ENCODE data around the gene PPDPF.
"Not testable (repeated sequence)": the region's sequence is repeated elsewhere in the genome, so short reads cannot be mapped to it uniquely, and the experiment has no call there.

The PPDPF gene

DNA sequence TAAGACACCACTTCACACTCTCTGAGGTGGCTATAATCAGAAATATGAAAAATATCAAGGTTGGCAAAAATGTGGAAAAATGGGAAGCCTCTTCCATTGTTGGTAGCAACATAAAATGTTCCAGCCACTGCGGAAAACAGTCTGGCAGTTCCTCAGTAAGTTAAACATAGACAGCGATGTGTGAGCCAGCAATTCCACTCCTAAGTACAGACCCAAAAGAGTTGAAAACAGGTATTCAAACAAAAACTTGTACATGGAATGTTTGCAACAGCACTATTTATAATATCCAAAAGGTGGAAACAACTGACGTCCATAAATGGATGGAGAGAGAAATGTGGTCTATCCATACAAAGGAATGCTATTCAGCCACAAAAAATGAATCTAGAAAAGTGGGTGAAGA is 7.4 kb upstream of the PPDPF start:
- Histone ChIP-seq H3K36me3 (ENCODE audit: control insufficient read depth, insufficient read depth, low read length) (no peaks in the 10 kb centered on the region), H3K4me1 (ENCODE audit: control insufficient read depth, insufficient read depth, low read length, poor library complexity, severe bottlenecking) (no peaks in the 10 kb centered on the region), H3K9me3 (ENCODE audit: control insufficient read depth, low read length) (no peaks in the 10 kb centered on the region), H3K27ac (ENCODE audit: low read depth, low read length, severe bottlenecking) (no peak overlapping the region), H3K4me3 (ENCODE audit: extremely low read depth, insufficient read depth, low read length, poor library complexity, severe bottlenecking) (no peak overlapping the region)
- 93 to 100% methylated on average over 2 of the region's 3 CpGs for WGBS, 2 experiments (ENCODE audit: insufficient coverage in 2 of 2)

DNA sequence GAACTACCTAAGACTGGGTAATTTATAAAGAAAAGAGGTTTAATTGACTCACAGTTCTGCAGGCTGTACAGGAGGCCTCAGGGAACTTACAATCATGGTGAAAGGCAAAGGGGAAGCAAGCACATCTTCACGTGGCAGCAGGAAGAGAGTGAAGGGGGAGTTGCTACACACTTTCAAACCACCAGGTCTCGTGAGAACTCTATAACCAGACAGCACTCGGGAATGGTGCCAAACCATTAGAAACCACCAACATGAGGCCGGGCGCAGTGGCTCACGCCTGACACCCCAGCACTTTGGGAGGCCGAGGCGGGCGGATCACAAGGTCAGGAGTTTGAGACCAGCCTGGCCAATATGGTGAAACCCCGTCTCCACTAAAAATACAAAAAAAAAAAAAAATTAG is 6.0 kb upstream of the PPDPF start:
- WGBS, 2 experiments (ENCODE audit: insufficient coverage in 2 of 2): 71 to 80% methylated on average over 3 to 8 of the region's 10 CpGs
- not testable (repeated sequence) for H3K9me3 ChIP-seq (ENCODE audit: control insufficient read depth, low read length); H3K36me3 ChIP-seq (ENCODE audit: control insufficient read depth, insufficient read depth, low read length); H3K4me1 ChIP-seq (ENCODE audit: control insufficient read depth, insufficient read depth, low read length, poor library complexity, severe bottlenecking); H3K27ac ChIP-seq (ENCODE audit: low read depth, low read length, severe bottlenecking); H3K4me3 ChIP-seq (ENCODE audit: extremely low read depth, insufficient read depth, low read length, poor library complexity, severe bottlenecking)

DNA sequence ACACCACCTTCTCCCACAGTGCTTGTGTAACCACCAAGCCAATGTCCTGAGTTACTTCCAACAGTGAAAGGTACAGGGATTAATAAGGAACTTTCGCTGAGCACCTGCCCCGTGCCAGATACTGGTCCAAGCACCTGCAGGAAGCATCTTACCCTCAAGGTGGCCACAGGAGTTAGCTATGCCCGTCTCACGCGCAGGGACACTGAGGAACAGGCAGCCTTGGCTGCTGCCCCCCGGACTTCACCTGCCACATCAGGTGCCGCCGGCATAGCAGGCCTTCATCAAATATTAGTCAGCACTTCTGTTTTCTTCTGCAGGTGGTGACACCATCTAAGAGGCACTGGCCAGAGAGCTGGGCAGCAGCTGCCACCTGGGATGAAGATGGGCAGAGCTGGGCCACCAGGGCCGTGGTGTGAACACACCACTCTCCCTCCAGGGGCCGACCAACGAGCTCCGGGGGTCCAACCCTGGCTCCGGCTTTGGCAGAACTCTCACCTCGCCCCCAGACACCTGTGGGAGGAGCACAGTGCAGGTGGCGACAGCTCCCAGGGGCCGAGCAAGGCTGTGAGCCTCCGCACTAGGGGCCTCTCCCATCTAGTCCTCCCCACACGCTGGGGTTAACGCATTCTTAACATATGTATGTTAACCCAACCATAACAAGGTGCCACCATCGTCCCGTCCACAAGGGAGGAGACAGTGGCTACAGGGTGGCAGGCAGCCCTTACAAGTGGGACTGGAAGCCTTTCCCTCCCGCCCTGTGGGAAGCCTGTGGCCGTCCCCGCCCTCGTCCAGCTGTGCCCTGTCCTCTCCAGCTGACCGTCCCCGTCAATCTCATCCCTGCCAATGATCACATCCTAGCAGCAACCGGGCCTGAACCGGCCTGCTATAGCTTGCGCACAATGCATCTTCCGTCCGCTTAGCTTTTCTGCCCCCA is 2.9 kb upstream of the PPDPF start:
- WGBS, 2 experiments (ENCODE audit: insufficient coverage in 2 of 2): 87 to 91% methylated on average over 31 of the region's 32 CpGs
- H3K4me1 ChIP-seq (ENCODE audit: control insufficient read depth, insufficient read depth, low read length, poor library complexity, severe bottlenecking): no peaks in the 10 kb centered on the region
- H3K27ac ChIP-seq (ENCODE audit: low read depth, low read length, severe bottlenecking): no peak overlapping the region
- H3K9me3 ChIP-seq (ENCODE audit: control insufficient read depth, low read length): peaks cover 6% of the 10 kb centered on the region
- peaks cover 13% of the 10 kb centered on the region for H3K36me3 ChIP-seq (ENCODE audit: control insufficient read depth, insufficient read depth, low read length)
- no peak overlapping the region for H3K4me3 ChIP-seq (ENCODE audit: extremely low read depth, insufficient read depth, low read length, poor library complexity, severe bottlenecking)

DNA sequence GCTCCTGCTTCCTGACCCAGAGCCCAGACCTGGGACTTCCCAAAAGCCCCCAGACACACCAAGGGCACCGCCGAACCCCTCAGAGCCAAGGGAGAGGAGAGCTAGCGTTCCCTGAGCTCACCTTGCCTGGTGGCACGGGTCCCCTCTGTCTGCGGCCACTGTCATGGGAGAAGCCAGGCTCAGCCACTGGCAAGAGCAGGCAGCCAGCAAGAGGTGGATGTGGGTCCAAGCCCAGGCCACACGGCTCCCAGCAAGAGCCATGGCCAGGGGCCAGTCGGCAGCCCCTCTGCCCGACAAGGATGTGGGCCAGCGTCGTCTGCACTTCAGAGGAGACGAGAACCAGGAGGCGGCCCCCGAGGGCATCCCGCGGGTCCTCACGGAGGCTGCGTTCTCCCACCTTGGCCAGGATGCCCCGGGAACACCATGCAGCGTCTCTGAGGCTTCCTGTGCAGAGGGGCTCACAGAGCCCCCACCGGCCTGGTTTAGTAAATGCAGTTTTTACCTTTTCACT is 2.2 kb upstream of the PPDPF start:
- H3K36me3 ChIP-seq (ENCODE audit: control insufficient read depth, insufficient read depth, low read length): peaks cover 20% of the 10 kb centered on the region
- 47 to 69% methylated on average over 17 of the region's 20 CpGs for WGBS, 2 experiments (ENCODE audit: insufficient coverage in 2 of 2)

GRCh38 chr20:63518946-63519667 is 1.5 kb upstream of the PPDPF start:
- Histone ChIP-seq H3K36me3 (ENCODE audit: control insufficient read depth, insufficient read depth, low read length) (peaks cover 26% of the 10 kb centered on the region), H3K9me3 (ENCODE audit: control insufficient read depth, low read length) (peaks cover 16% of the 10 kb centered on the region), H3K27ac (ENCODE audit: low read depth, low read length, severe bottlenecking) (no peak overlapping the region), H3K4me1 (ENCODE audit: control insufficient read depth, insufficient read depth, low read length, poor library complexity, severe bottlenecking) (no peaks in the 10 kb centered on the region), H3K4me3 (ENCODE audit: extremely low read depth, insufficient read depth, low read length, poor library complexity, severe bottlenecking) (peak overlapping the region; percentile 80)
- WGBS, 2 experiments (ENCODE audit: insufficient coverage in 2 of 2): 70 to 76% methylated on average over 29 of the region's 32 CpGs

More for the DNA sequence above, 2.2 kb upstream of the PPDPF start:
- peaks cover 12% of the 10 kb centered on the region for H3K9me3 ChIP-seq (ENCODE audit: control insufficient read depth, low read length)
- no peak overlapping the region for H3K27ac ChIP-seq (ENCODE audit: low read depth, low read length, severe bottlenecking)
- no peak overlapping the region for H3K4me3 ChIP-seq (ENCODE audit: extremely low read depth, insufficient read depth, low read length, poor library complexity, severe bottlenecking)
- H3K4me1 ChIP-seq (ENCODE audit: control insufficient read depth, insufficient read depth, low read length, poor library complexity, severe bottlenecking): no peaks in the 10 kb centered on the region

- no peaks in the 10 kb centered on the region for H3K4me1 ChIP-seq (ENCODE audit: control insufficient read depth, insufficient read depth, low read length, poor library complexity, severe bottlenecking)
- H3K27ac ChIP-seq (ENCODE audit: low read depth, low read length, severe bottlenecking): peak overlapping the region; percentile 53
- H3K4me3 ChIP-seq (ENCODE audit: extremely low read depth, insufficient read depth, low read length, poor library complexity, severe bottlenecking): peak overlapping the region; percentile 80
- peaks cover 26% of the 10 kb centered on the region for H3K36me3 ChIP-seq (ENCODE audit: control insufficient read depth, insufficient read depth, low read length)
- H3K9me3 ChIP-seq (ENCODE audit: control insufficient read depth, low read length): peaks cover 16% of the 10 kb centered on the region
- 7 to 10% methylated on average over 55 to 56 of the region's 72 CpGs for WGBS, 2 experiments (ENCODE audit: insufficient coverage in 2 of 2)
Measured at GRCh38 chr20:63519668-63520503, 679 bp upstream of the PPDPF start.

DNA sequence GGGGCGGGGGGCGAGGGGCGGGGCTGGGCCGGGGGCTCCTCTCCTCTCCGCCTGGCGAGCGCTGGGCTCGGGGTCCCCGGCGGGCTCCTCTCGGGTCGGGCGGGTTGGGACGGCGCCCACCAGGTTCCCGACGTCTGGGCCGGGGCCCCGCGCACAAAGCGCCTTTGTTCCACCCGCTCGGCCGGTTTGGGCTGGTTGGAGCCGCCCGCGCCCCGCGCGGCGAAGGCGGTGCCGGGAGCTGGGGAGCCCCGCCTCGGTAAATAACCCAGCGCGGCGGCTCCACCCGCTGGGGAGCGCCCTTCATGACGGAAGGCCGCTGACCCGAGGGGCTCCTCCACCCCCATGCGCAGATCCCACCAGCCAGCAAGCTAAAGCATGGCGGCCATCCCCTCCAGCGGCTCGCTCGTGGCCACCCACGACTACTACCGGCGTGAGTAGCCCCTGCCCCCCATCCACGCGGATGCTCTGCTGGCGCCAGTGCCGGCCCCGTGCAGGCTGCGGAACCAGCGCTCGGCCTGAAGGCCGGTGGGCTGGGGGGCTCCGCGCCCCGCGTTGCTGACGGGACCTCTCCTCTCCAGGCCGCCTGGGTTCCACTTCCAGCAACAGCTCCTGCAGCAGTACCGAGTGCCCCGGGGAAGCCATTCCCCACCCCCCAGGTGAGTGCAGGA is 503 bp downstream of the PPDPF start:
- no peaks in the 10 kb centered on the region for H3K4me1 ChIP-seq (ENCODE audit: control insufficient read depth, insufficient read depth, low read length, poor library complexity, severe bottlenecking)
- peaks cover 16% of the 10 kb centered on the region for H3K9me3 ChIP-seq (ENCODE audit: control insufficient read depth, low read length)
- WGBS, 2 experiments (ENCODE audit: insufficient coverage in 2 of 2): 0% methylated on average over 49 to 66 of the region's 68 CpGs
- peaks cover 26% of the 10 kb centered on the region for H3K36me3 ChIP-seq (ENCODE audit: control insufficient read depth, insufficient read depth, low read length)
- H3K27ac ChIP-seq (ENCODE audit: low read depth, low read length, severe bottlenecking): peak overlapping the region; percentile 84
- H3K4me3 ChIP-seq (ENCODE audit: extremely low read depth, insufficient read depth, low read length, poor library complexity, severe bottlenecking): peak overlapping the region; percentile 80

GRCh38 chr20:63521602-63522001 is 1.0 kb downstream of the PPDPF start:
- WGBS, 2 experiments (ENCODE audit: insufficient coverage in 2 of 2): 12 to 19% methylated on average over 8 to 13 of the region's 23 CpGs
- Histone ChIP-seq H3K36me3 (ENCODE audit: control insufficient read depth, insufficient read depth, low read length) (peaks cover 26% of the 10 kb centered on the region), H3K4me1 (ENCODE audit: control insufficient read depth, insufficient read depth, low read length, poor library complexity, severe bottlenecking) (no peaks in the 10 kb centered on the region), H3K27ac (ENCODE audit: low read depth, low read length, severe bottlenecking) (peak overlapping the region; percentile 84), H3K4me3 (ENCODE audit: extremely low read depth, insufficient read depth, low read length, poor library complexity, severe bottlenecking) (peak overlapping the region; percentile 80), H3K9me3 (ENCODE audit: control insufficient read depth, low read length) (peaks cover 16% of the 10 kb centered on the region)

DNA sequence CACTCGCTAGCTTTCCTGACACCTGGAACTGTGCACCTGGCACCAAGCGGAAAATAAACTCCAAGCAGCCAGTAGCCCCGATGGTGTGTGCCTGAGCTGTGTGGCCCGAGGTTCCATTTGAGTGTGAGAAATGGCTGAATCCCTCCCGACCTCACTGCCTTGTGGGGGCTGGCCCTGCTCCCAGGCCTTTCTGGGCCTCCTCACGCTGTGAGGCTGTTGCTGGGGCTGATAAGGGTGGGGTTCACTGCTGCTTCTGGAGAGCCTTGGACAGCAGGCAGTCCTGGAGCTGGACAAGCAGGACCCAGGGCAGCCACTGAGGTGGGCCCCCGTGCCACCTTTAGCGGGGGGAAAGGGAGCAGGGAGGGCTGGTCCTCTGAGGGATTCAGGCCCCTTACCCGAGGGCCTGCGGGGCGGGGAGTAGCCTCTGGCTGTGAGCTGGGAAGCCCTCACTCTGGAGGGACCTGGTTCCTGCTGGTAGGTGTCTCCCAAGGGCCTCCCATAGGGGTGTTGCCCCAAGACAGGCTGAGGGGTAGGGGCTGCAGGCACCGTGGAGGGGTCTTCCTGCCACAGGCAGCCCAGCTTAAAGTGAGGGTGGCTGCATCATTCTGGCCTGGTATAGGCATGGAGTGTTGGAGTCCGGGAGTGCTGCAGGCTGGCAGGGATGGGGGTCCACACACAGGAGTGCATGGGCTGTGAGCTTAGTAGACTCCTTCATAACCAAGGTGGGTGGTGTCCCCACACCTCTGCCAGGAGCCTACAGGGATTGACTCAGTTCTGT is 1.7 kb downstream of the PPDPF start:
- H3K27ac ChIP-seq (ENCODE audit: low read depth, low read length, severe bottlenecking): no peak overlapping the region
- no peak overlapping the region for H3K4me3 ChIP-seq (ENCODE audit: extremely low read depth, insufficient read depth, low read length, poor library complexity, severe bottlenecking)
- H3K36me3 ChIP-seq (ENCODE audit: control insufficient read depth, insufficient read depth, low read length): peaks cover 26% of the 10 kb centered on the region
- WGBS, 2 experiments (ENCODE audit: insufficient coverage in 2 of 2): 83 to 84% methylated on average over 9 to 12 of the region's 13 CpGs
- H3K9me3 ChIP-seq (ENCODE audit: control insufficient read depth, low read length): peaks cover 16% of the 10 kb centered on the region
- no peaks in the 10 kb centered on the region for H3K4me1 ChIP-seq (ENCODE audit: control insufficient read depth, insufficient read depth, low read length, poor library complexity, severe bottlenecking)

Data from mesodermal cell (in vitro differentiated cells).